Testis (tissue), 3 donors: ENCODE measurements around the gene CDK4. TPM values are rescaled to one million over a fixed set of nuclear protein-coding genes. Genes with fewer than 3 reads are reported as not detected.

ENCODE experiments used
- DNase-seq: peaks from one replicate; pipeline ENCODE4 v3.0.0-alpha.2; 2019
- H3K27ac ChIP-seq, 2 donors: fragments of 200-600 bp; sonication (generic); one replicate each; pipeline ENCODE4 v1.5.1; 2019
- H3K27me3 ChIP-seq: fragments of 200-600 bp; sonication (generic); one replicate; pipeline ENCODE4 v1.5.1; 2019
- H3K36me3 ChIP-seq: fragments of 200-600 bp; sonication (generic); one replicate; pipeline ENCODE4 v1.5.1; 2017; ENCODE audit warnings: low read depth; ENCODE audit errors: missing control alignments
- H3K4me1 ChIP-seq: fragments of 200-600 bp; sonication (generic); one replicate; pipeline ENCODE4 v1.5.1; 2019
- H3K4me3 ChIP-seq, 2 donors: fragments of 200-600 bp; sonication (generic); one replicate each; pipeline ENCODE4 v1.5.1; 2017 to 2019
- H3K9me3 ChIP-seq: fragments of 200-600 bp; sonication (generic); one replicate; pipeline ENCODE4 v1.5.1; 2017
- CTCF ChIP-seq, 3 experiments: fragments of 450-650 bp in 2 of 3; fragments of 200-600 bp in 1 of 3; sonication (generic) in 1 of 3; IDR thresholded peaks; one replicate each; pipeline ENCODE4 v1.5.1; 2016 to 2019; ENCODE audit warnings: antibody characterized with exemption in 3 of 3, mild to moderate bottlenecking in 2 of 3, moderate library complexity in 1 of 3
- POLR2A ChIP-seq: fragments of 450-650 bp; IDR thresholded peaks from one replicate; pipeline ENCODE4 v1.6.1; 2017; ENCODE audit warnings: antibody characterized with exemption, mild to moderate bottlenecking, moderate library complexity
- WGBS, 2 donors: methylation state at CpG; one replicate each; pipeline ENCODE4 v1.1.5; 2018; 5-methylcytosine and 5-hydroxymethylcytosine counted together
- intact Hi-C: fragments of 100-400 bp; cut with DNase I; formaldehyde crosslinking; loops from one replicate; pipeline ENCODE4 v1.15.1; 2023; ENCODE audit warnings: low total_unique reads
- polyA plus RNA-seq: library from polyadenylated mRNA; stranded (reverse); fragments of 350-450 nt; fragmentation: Illumina TruSeq; extraction: RNeasy Lipid Tissue Mini Kit (QIAGEN cat#74804); gene quantifications from one replicate; pipeline ENCODE4 v1.2.3, GENCODE V29; 2014; ENCODE audit warnings: low read depth, low replicate concordance; ENCODE audit not compliant: insufficient read depth
- total RNA-seq, 2 donors: library from RNA; depleted of rRNA; stranded (reverse); fragments of >200 nt; gene quantifications; one replicate each; pipeline ENCODE4 v1.2.3, GENCODE V29; 2016

The CDK4 gene
- total and polyA plus RNA-seq, 3 donors from 2014 or later: 47.0 to 73.5 (median 64.4) TPM

- TF ChIP-seq POLR2A: no peak
- TF ChIP-seq CTCF (IDR thresholded peaks at IDR 0.05): no peak
- Histone ChIP-seq H3K36me3 (no peaks in the 10 kb centered on the region), H3K27ac (no peak overlapping the region), H3K9me3 (no peaks in the 10 kb centered on the region), H3K27me3 (no peaks in the 10 kb centered on the region), H3K4me1 (no peaks in the 10 kb centered on the region), H3K4me3 (no peak overlapping the region)
- intact Hi-C loops: no loop called here
- DNase-seq: no peak
- WGBS, 2 donors: 86 to 93% methylated on average over 8 to 11 of the region's 11 CpGs
These were observed 31.2 kb downstream of the CDK4 start for GRCh38 chr12:57720606-57721595.

- H3K27me3 ChIP-seq: no peaks in the 10 kb centered on the region
- 92 to 95% methylated on average over 13 to 20 of the region's 20 CpGs for WGBS, 2 donors
- intact Hi-C loops: no loop called here
- TF ChIP-seq POLR2A (no peak), CTCF (IDR thresholded peaks at IDR 0.05) (no peak)
- H3K4me3 ChIP-seq: no peak overlapping the region
- no peak overlapping the region for H3K27ac ChIP-seq
- H3K36me3 ChIP-seq: no peaks in the 10 kb centered on the region
- H3K9me3 ChIP-seq: no peaks in the 10 kb centered on the region
- H3K4me1 ChIP-seq: no peaks in the 10 kb centered on the region
- DNase-seq: no peak
These were observed 32.1 kb downstream of the CDK4 start for GRCh38 chr12:57719777-57720605.

GRCh38 chr12:57718641-57719528 is 33.2 kb downstream of the CDK4 start:
- H3K27ac ChIP-seq: no peak overlapping the region
- H3K36me3 ChIP-seq: no peaks in the 10 kb centered on the region
- no peak for TF ChIP-seq POLR2A
- no peak for TF ChIP-seq CTCF (IDR thresholded peaks at IDR 0.05)
- no peaks in the 10 kb centered on the region for H3K9me3 ChIP-seq
- H3K27me3 ChIP-seq: no peaks in the 10 kb centered on the region
- WGBS, 2 donors: 93 to 96% methylated on average over 15 of the region's 15 CpGs
- DNase-seq: no peak
- no peak overlapping the region for H3K4me3 ChIP-seq
- no peaks in the 10 kb centered on the region for H3K4me1 ChIP-seq
- intact Hi-C loops: no loop called here

GRCh38 chr12:57717846-57718640 is 34.1 kb downstream of the CDK4 start:
- Histone ChIP-seq H3K4me1 (no peaks in the 10 kb centered on the region), H3K36me3 (no peaks in the 10 kb centered on the region), H3K27ac (no peak overlapping the region), H3K4me3 (no peak overlapping the region), H3K9me3 (no peaks in the 10 kb centered on the region), H3K27me3 (no peaks in the 10 kb centered on the region)
- DNase-seq: no peak
- WGBS, 2 donors: 94% methylated on average over 22 of the region's 22 CpGs
- intact Hi-C loops: no loop called here
- TF ChIP-seq CTCF (IDR thresholded peaks at IDR 0.05) (no peak), POLR2A (no peak)
